ENCODE results near the gene PYGM. TPM values are rescaled to one million over a fixed set of nuclear protein-coding genes. Genes with fewer than 3 reads are reported as not detected.

PYGM gene
- total RNA-seq, 1 experiment from 2014 or later: 1.7 TPM

DNA sequence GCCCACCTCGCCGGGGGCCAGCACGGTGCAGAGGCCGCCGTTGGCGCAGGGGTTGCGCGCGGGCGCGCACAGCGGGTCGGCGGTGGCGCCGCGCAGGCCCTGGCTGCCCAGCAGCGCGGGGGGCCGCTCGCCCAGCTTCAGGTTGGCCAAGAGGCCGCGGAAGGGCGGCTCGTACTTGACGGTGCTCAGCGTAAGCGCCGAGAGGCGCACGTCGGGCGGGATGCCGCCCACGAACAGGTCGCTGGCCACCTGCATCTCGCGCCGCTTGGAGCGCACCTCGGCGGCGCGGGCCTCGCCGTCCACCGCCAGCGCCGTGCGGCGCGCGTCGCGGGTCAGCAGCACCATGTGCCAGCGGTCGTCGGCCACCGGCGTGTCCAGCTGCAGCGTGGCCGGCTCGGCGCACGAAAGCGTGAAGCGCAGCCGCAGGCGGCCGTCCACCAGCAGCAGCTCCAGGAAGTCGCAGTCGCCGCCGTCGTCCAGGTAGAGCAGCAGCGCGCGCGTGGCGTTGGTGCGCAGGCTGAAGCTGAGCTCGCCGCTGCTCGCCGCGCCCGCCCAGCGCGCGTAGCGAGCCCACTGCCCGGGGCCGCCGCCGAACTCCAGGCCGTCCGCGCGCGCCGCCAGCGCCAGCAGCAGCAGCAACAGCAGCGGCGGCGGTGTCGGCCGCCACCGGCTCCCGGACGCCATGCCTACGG lies 46.6 kb downstream of the PYGM start:
- BruUV-seq (replicated peaks): no TSS peak

More for the DNA sequence above, 46.6 kb downstream of the PYGM start:
- Histone ChIP-seq H3K4me3 (replicated peaks in 1 of 2; ENCODE audit: low read depth in 1 of 2, low read length in 2 of 2) (no peak overlapping the region), H2AFZ (ENCODE audit: low read depth, low read length, poor library complexity, severe bottlenecking) (no peak overlapping the region), H3K27me3 (ENCODE audit: insufficient read depth, low read length) (peaks cover 5% of the 10 kb centered on the region; the same call in 1 of the 2 replicates), H3K4me1 (ENCODE audit: control insufficient read depth in 1 of 2, insufficient read depth in 2 of 2, low read length in 2 of 2) (peaks cover 7 to 23% of the 10 kb centered on the region in 2 experiments; a peak in 3 of 4 replicates), H3K9ac (ENCODE audit: low read length) (no peak overlapping the region), H3K79me2 (ENCODE audit: insufficient read depth, low read length) (no peaks in the 10 kb centered on the region), H3K9me2 (ENCODE audit: insufficient read depth) (no peaks in the 10 kb centered on the region), H3K36me3 (ENCODE audit: control insufficient read depth in 1 of 2, insufficient read depth in 2 of 2, low read length in 2 of 2) (no peaks in the 10 kb centered on the region), H3K4me2 (ENCODE audit: low read length) (no peak overlapping the region), H3K27ac (ENCODE audit: low read depth, low read length) (no peak overlapping the region), H3K9me3 (ENCODE audit: control insufficient read depth in 1 of 2, insufficient read depth in 1 of 2, low read depth in 1 of 2, low read length in 2 of 2) (no peaks in the 10 kb centered on the region), H4K20me1 (ENCODE audit: insufficient read depth) (no peaks in the 10 kb centered on the region)
- TF ChIP-seq, protein P1, sequence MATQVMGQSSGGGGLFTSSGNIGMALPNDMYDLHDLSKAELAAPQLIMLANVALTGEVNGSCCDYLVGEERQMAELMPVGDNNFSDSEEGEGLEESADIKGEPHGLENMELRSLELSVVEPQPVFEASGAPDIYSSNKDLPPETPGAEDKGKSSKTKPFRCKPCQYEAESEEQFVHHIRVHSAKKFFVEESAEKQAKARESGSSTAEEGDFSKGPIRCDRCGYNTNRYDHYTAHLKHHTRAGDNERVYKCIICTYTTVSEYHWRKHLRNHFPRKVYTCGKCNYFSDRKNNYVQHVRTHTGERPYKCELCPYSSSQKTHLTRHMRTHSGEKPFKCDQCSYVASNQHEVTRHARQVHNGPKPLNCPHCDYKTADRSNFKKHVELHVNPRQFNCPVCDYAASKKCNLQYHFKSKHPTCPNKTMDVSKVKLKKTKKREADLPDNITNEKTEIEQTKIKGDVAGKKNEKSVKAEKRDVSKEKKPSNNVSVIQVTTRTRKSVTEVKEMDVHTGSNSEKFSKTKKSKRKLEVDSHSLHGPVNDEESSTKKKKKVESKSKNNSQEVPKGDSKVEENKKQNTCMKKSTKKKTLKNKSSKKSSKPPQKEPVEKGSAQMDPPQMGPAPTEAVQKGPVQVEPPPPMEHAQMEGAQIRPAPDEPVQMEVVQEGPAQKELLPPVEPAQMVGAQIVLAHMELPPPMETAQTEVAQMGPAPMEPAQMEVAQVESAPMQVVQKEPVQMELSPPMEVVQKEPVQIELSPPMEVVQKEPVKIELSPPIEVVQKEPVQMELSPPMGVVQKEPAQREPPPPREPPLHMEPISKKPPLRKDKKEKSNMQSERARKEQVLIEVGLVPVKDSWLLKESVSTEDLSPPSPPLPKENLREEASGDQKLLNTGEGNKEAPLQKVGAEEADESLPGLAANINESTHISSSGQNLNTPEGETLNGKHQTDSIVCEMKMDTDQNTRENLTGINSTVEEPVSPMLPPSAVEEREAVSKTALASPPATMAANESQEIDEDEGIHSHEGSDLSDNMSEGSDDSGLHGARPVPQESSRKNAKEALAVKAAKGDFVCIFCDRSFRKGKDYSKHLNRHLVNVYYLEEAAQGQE (IDR thresholded peaks at IDR 0.05; ENCODE audit: low read depth): no peak
- TF ChIP-seq, protein P2, sequence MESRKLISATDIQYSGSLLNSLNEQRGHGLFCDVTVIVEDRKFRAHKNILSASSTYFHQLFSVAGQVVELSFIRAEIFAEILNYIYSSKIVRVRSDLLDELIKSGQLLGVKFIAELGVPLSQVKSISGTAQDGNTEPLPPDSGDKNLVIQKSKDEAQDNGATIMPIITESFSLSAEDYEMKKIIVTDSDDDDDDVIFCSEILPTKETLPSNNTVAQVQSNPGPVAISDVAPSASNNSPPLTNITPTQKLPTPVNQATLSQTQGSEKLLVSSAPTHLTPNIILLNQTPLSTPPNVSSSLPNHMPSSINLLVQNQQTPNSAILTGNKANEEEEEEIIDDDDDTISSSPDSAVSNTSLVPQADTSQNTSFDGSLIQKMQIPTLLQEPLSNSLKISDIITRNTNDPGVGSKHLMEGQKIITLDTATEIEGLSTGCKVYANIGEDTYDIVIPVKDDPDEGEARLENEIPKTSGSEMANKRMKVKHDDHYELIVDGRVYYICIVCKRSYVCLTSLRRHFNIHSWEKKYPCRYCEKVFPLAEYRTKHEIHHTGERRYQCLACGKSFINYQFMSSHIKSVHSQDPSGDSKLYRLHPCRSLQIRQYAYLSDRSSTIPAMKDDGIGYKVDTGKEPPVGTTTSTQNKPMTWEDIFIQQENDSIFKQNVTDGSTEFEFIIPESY (IDR thresholded peaks at IDR 0.05; ENCODE audit: extremely low read depth, insufficient replicate concordance, low read length): no peak
- no peak for TF ChIP-seq SIN3A (IDR thresholded peaks at IDR 0.05; ENCODE audit: low read depth)
- no peak for TF ChIP-seq SP1 (IDR thresholded peaks at IDR 0.05; ENCODE audit: low read depth)
- TF ChIP-seq CTCF (IDR thresholded peaks at IDR 0.05 in 2 of 3, conservative IDR thresholded peaks at IDR 0.05 in 1 of 3; ENCODE audit: borderline replicate concordance in 1 of 3, insufficient read depth in 1 of 3, low read depth in 2 of 3, low read length in 2 of 3): no peak
- TF ChIP-seq FOSL1 (IDR thresholded peaks at IDR 0.05; ENCODE audit: low read depth): no peak
- DNase-seq (ENCODE audit: low read depth, low spot score) (no peak), ATAC-seq (no peak)
- intact Hi-C loops (cut with micrococcal nuclease): loop anchor here (10.0 kb wide), 1 partner anchor 1208 kb away; the partner anchor contains the start of gene LGALS12
- ChIA-PET POLR2A (no interaction called here), CTCF (no interaction called here), RAD21 (ENCODE audit: low non-redundant PET in 1 of 2, low total read pairs in 2 of 2, uncharacterized antibody in 2 of 2, unreplicated experiment in 2 of 2) (no interaction called here)

Measured in HCT116 (cell line).